ENCODE measurements around the gene IL25.

DNA sequence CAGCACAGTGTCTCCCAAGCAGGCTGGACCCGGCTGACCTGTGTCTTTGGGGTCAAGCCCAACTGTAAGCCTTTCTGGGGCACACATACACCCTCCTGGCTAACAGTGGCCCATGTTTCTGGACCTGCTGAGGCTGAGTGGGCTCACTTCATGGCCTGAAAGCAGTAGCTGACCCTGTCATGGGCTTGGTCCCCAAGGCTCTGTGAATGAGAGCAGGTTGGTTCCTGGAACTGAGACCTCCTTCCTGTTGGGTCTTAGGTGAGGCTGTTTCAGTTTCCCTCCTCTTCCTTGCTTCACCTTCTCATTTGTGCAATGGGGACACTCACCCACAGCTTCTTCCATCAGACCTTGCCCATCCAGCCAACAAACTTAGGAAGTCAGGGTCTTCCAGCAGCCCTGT is 744 bp upstream of the IL25 start:
- TF ChIP-seq CTCF (conservative IDR thresholded peaks at IDR 0.05; ENCODE audit: low read length) (no peak), EZH2phosphoT487 (IDR thresholded peaks at IDR 0.05; ENCODE audit: borderline replicate concordance) (no peak)

Data from Loucy (cell line).